ENCODE measurements around the gene KCNQ5. TPM values are rescaled to one million over a fixed set of nuclear protein-coding genes. Genes with fewer than 3 reads are reported as not detected.
"Not testable (repeated sequence)": the region's sequence is repeated elsewhere in the genome, so short reads cannot be mapped to it uniquely, and the experiment has no call there.

Gene KCNQ5
- total RNA-seq, 1 donor from 2014 or later: 0.11 TPM

GRCh38 chr6:73177221-73177944, 555.5 kb downstream of the KCNQ5 start:
- no peak for DNase-seq
- Histone ChIP-seq H3K4me3 (no peak overlapping the region), H3K27ac (replicated peaks) (no peak overlapping the region), H3K36me3 (no peaks in the 10 kb centered on the region), H3K4me1 (peaks cover 6% of the 10 kb centered on the region), H3K27me3 (ENCODE audit: low read depth) (peaks cover 44% of the 10 kb centered on the region), H3K9me3 (replicated peaks) (no peaks in the 10 kb centered on the region)
- intact Hi-C loops (cut with micrococcal nuclease): no loop called here
- TF ChIP-seq CTCF (IDR thresholded peaks at IDR 0.05; ENCODE audit: borderline replicate concordance): no peak

- Histone ChIP-seq H3K27me3 (ENCODE audit: low read depth) (peaks cover 48% of the 10 kb centered on the region), H3K27ac (replicated peaks) (no peak overlapping the region), H3K9me3 (replicated peaks) (no peaks in the 10 kb centered on the region), H3K4me1 (peaks cover 6% of the 10 kb centered on the region), H3K36me3 (no peaks in the 10 kb centered on the region), H3K4me3 (no peak overlapping the region)
- no peak for DNase-seq
- no peak for TF ChIP-seq CTCF (IDR thresholded peaks at IDR 0.05; ENCODE audit: borderline replicate concordance)
- intact Hi-C loops (cut with micrococcal nuclease): no loop called here
These were observed 558.3 kb downstream of the KCNQ5 start for GRCh38 chr6:73180076-73180738.

- intact Hi-C loops (cut with micrococcal nuclease): no loop called here
- H3K4me3 ChIP-seq: peak overlapping the region; percentile 45
- peak; percentile 78 for TF ChIP-seq CTCF (IDR thresholded peaks at IDR 0.05; ENCODE audit: borderline replicate concordance)
- DNase-seq: no peak
- H3K36me3 ChIP-seq: no peaks in the 10 kb centered on the region
- H3K27me3 ChIP-seq (ENCODE audit: low read depth): peaks cover 42% of the 10 kb centered on the region
- H3K9me3 ChIP-seq (replicated peaks): no peaks in the 10 kb centered on the region
- peaks cover 6% of the 10 kb centered on the region for H3K4me1 ChIP-seq
- no peak overlapping the region for H3K27ac ChIP-seq (replicated peaks)
These were observed 559.1 kb downstream of the KCNQ5 start for GRCh38 chr6:73180763-73181619.

DNA sequence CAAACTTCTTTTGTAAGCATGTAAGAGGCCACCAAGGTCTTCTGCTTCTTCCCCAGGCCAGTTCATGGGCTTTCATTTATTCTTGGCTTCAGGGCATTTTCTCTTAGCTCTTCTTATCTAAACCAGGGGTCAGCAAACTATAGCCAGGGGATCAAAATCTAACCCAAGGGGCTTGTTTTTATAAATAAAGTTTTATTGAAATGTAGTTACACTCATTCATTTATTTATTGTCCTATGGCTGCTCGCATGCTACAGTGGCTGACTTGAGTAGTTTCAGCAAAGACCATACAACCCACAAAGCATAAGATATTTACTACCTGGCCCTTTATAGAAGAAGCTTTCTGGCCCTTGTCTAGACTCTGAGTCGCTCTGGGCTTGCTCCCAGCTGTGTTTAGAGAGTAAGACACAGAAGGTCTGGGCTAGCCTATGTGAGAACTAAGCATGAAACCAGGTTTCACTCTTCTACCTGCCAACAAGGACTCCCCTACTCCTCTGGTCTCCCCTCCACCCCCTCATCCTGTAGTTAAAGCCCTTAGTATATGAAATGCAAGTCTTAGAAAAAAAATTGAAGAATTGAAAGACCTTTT, 560.2 kb downstream of the KCNQ5 start:
- intact Hi-C loops (cut with micrococcal nuclease): no loop called here

GRCh38 chr6:73193302-73193701, 571.4 kb downstream of the KCNQ5 start:
- H3K4me3 ChIP-seq; H3K9me3 ChIP-seq (replicated peaks); H3K27ac ChIP-seq (replicated peaks); H3K36me3 ChIP-seq; H3K27me3 ChIP-seq (ENCODE audit: low read depth); H3K4me1 ChIP-seq; DNase-seq; intact Hi-C loops (cut with micrococcal nuclease): not testable (repeated sequence)

More for the DNA sequence above, 560.2 kb downstream of the KCNQ5 start:
- TF ChIP-seq CTCF (IDR thresholded peaks at IDR 0.05; ENCODE audit: borderline replicate concordance): no peak
- Histone ChIP-seq H3K27me3 (ENCODE audit: low read depth) (peaks cover 30% of the 10 kb centered on the region), H3K36me3 (no peaks in the 10 kb centered on the region), H3K4me3 (no peak overlapping the region), H3K4me1 (peaks cover 6% of the 10 kb centered on the region), H3K27ac (replicated peaks) (no peak overlapping the region), H3K9me3 (replicated peaks) (no peaks in the 10 kb centered on the region)
- DNase-seq: no peak
